Muscle layer of duodenum (tissue), 2 donors: ENCODE data around the gene TMCO4.

Experiments
- H3K27ac ChIP-seq: one replicate; pipeline ENCODE4 v1.7.0; 2013; ENCODE audit warnings: mild to moderate bottlenecking, low read length
- H3K27me3 ChIP-seq: one replicate; pipeline ENCODE4 v1.7.0; 2013; ENCODE audit warnings: low read depth, mild to moderate bottlenecking, control low read depth, low read length
- H3K36me3 ChIP-seq, 2 donors: one replicate each; pipeline ENCODE4 v1.7.0; 2013; ENCODE audit warnings: low read length in 2 of 2, control low read depth in 1 of 2, mild to moderate bottlenecking in 1 of 2; ENCODE audit not compliant: insufficient read depth in 2 of 2, control insufficient read depth in 1 of 2
- H3K4me1 ChIP-seq, 2 donors: one replicate each; pipeline ENCODE4 v1.7.0; 2013; ENCODE audit warnings: low read length in 2 of 2, mild to moderate bottlenecking in 2 of 2, control low read depth in 1 of 2, moderate library complexity in 1 of 2; ENCODE audit not compliant: insufficient read depth in 2 of 2, control insufficient read depth in 1 of 2
- H3K4me3 ChIP-seq, 2 donors: one replicate each; pipeline ENCODE4 v1.7.0; 2013; ENCODE audit warnings: low read length in 2 of 2, low read depth in 1 of 2, mild to moderate bottlenecking in 1 of 2
- H3K9me3 ChIP-seq, 2 donors: one replicate each; pipeline ENCODE4 v1.7.0; 2013; ENCODE audit warnings: low read length in 2 of 2, control low read depth in 1 of 2, mild to moderate bottlenecking in 1 of 2; ENCODE audit not compliant: control insufficient read depth in 1 of 2
- donor health status: healthy.

The TMCO4 gene

DNA sequence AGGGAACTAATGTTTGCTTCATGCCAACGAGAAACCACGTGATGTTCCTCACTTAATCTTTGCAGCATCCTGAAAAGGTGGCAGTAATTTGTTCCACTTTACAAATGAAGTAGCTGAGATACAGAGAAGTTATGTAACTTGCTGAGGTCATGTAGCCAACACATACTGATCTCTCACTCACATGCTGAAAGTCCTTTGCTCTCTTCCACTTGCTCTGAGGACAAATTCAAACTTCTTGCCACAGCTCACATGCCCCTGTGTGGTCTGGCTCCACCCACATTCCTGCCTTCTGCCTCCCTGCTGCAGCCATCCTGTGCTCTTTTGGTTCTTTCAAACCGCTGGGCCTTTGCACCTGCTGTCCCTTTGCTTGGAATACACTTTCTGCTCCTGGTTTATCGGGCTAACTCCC, 55.4 kb downstream of the TMCO4 start:
- Histone ChIP-seq H3K27me3 (no peaks in the 10 kb centered on the region), H3K9me3 (no peaks in the 10 kb centered on the region), H3K27ac (peak overlapping the region; percentile 16), H3K36me3 (peaks cover 8 to 43% of the 10 kb centered on the region in 2 donors), H3K4me3 (no peak overlapping the region), H3K4me1 (no peaks in the 10 kb centered on the region)

DNA sequence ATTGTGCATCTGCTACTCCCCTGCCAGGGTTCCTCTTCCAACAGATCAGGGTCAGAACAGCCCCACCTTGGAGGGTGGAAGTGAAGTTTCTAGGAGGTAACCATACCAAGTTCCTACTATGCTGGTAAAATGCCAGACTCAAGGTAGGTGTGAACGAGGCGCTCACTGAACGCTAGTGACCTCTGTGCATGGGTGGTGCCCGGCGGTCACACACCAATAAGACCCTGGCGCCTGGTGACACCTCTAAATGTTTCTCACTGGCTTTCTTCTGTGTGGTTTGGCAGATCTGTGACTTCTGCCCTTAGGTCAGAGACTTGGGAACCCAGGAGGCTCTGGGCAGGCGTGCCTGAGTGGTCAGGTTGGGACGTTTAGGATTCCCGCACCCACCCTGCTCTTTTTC, 55.9 kb downstream of the TMCO4 start:
- Histone ChIP-seq H3K9me3 (no peaks in the 10 kb centered on the region), H3K27me3 (no peaks in the 10 kb centered on the region), H3K4me1 (no peaks in the 10 kb centered on the region), H3K36me3 (peaks cover 8 to 37% of the 10 kb centered on the region in 2 donors), H3K4me3 (no peak overlapping the region), H3K27ac (peak overlapping the region; percentile 76)

DNA sequence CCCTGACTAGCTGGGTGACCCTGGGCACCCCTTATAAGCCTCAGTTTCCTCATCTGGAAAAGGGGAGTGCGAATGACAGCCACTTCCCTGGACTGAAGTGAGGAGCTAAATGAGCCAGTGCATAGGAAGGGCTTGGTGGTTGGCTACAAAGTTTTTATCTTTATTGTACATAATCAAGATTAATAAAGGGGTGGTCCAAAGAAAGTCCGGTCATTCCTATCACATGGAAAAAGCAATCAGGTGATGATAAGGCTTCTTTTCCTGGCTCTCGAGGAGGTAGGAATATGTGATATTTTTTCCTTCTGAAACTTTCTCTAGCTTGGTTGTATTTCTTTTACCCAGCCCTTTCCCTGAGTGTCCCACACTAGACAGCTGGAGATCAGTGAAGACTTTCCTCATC, 56.5 kb downstream of the TMCO4 start:
- H3K9me3 ChIP-seq, result no peaks in the 10 kb centered on the region
- peaks cover 6 to 35% of the 10 kb centered on the region in 2 donors for H3K36me3 ChIP-seq
- H3K27me3 ChIP-seq, result no peaks in the 10 kb centered on the region
- H3K4me1 ChIP-seq, result no peaks in the 10 kb centered on the region
- H3K27ac ChIP-seq, result peak overlapping the region; percentile 76
- no peak overlapping the region for H3K4me3 ChIP-seq

DNA sequence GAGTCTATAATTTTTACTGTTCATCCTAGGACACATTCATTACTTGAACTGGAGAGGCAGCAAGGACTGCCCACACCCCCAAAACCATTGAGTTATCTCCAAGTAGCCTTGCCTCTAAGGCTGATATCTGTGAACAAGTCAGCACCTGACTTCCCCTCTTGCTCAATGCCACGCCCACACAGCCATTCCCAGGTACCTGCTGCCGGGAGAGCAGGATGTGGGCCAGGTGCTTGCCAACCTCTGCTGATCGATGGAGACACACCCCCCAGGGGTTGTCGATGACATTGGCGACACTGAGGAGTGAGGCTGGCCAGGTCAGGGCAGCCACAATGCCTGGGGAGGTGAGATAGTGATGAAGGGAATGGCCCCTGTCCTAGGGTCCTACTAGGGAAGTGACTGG, 60.1 kb downstream of the TMCO4 start:
- Histone ChIP-seq H3K4me1 (peaks cover 0 to 6% of the 10 kb centered on the region in 2 donors), H3K27me3 (no peaks in the 10 kb centered on the region), H3K4me3 (no peak overlapping the region), H3K36me3 (peaks cover 0 to 19% of the 10 kb centered on the region in 2 donors), H3K27ac (no peak overlapping the region), H3K9me3 (no peaks in the 10 kb centered on the region)

DNA sequence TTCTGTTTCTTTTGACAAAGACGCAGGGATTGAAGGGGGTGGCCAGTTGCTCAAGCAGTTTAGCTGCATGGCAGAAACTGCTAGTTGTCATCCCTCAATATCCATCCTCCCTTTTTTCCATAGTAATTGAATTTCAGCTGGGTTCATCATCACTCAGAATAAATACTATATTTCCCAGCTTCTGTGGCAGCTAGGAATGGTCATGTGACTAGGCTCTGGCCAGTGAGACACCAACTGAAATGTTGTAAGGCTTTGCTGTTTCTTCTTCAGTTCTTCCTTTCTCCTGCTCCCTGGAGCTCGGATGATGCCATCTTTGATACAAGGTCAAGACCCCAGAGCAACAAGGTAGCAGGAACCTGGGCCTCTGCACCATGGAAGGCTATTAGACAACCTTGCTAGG, 61.0 kb downstream of the TMCO4 start:
- Histone ChIP-seq H3K9me3 (no peaks in the 10 kb centered on the region), H3K4me1 (peaks cover 0 to 14% of the 10 kb centered on the region in 2 donors), H3K4me3 (no peak overlapping the region), H3K27ac (no peak overlapping the region), H3K27me3 (no peaks in the 10 kb centered on the region), H3K36me3 (peaks cover 0 to 15% of the 10 kb centered on the region in 2 donors)

DNA sequence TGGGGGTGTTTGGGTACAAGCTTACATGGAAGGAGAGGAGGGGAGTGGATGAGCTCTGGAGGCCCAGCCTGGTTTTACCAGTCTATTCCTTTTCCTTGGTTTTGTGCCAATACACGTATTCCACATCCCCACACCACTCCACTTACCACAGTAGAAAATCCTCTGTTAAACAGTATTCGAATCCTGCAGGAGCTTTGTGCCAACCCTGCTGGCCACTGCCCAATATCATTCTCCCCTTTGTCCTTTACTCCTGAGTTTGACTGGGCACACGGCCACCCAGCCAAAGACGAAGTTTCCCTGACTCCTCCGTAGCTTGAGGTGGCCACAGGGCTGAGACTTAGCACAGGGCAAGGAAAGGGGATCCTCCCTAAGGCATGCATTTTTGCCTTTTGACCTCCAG, 61.6 kb downstream of the TMCO4 start:
- Histone ChIP-seq H3K4me1 (peaks cover 0 to 14% of the 10 kb centered on the region in 2 donors), H3K9me3 (no peaks in the 10 kb centered on the region), H3K4me3 (no peak overlapping the region), H3K36me3 (peaks cover 0 to 15% of the 10 kb centered on the region in 2 donors), H3K27ac (peak overlapping the region; percentile 62), H3K27me3 (no peaks in the 10 kb centered on the region)

DNA sequence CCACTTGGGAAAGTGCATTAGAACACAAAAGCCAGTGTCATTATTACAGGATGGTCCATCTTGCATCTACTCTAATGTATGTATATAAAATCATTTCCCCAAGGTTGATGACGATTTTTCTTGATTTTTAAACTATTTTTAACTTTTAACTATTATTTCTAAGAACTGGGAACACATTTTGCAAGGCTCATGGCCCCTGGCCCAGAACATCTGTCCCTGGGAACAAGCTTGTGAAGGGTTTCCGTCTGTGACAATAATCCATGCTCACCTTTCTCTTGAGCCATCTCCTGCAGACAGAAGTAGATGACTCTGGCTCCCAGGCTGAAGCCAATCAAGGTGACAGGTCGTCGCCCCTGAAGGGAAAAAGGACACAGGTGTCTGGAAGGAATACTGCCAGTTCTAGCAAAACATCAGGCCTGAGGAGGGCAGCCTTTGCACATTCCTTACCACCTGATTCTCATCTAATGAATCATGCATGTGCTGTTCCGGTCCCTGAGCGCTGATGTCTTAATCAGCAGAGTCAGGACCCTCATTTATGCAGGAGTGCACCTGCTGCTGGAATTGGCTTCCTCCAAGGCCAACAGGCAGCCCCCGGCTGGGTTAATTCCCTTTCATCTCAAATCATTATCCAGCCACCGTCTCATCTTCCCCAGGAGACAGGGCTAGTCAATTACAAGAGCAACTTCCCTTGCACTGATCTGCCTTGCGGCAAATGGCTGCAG, 62.5 kb downstream of the TMCO4 start:
- Histone ChIP-seq H3K27ac (no peak overlapping the region), H3K36me3 (peaks cover 0 to 12% of the 10 kb centered on the region in 2 donors), H3K9me3 (no peaks in the 10 kb centered on the region), H3K4me1 (peaks cover 0 to 14% of the 10 kb centered on the region in 2 donors), H3K4me3 (no peak overlapping the region), H3K27me3 (no peaks in the 10 kb centered on the region)

DNA sequence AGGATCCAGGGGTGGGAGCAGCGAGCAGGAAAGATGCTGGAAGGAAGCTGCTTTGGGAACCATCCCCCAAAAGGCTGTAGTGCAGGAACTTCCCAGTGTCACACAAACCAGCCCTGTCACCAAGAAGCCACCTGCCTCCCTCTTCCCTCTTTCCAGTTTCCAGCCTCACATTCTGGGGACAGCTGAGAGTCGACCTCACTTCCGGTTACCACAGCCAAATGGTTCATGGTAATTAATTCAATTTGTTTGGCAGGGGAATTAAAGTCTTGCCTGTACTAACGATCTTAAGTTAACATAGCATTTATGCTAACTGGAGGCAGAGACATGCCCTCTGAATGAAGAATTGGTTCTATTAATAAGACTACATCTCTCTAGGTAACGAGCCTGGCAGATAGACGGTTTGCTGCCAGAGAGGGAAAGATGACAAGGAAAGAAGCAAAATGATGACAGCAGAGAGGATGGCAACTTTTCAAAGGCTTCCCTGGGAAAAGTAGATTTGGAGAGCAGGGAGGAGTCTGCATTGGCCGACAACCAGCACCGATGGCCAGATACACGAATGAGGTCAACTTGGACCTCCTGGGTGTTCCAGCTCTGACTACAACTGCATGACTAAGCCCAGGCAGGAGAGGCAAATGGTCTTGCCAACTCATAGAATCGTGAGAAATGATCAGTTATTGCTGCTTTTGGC, 64.1 kb downstream of the TMCO4 start:
- H3K36me3 ChIP-seq, result peaks cover 0 to 3% of the 10 kb centered on the region in 2 donors
- H3K4me1 ChIP-seq, result peaks cover 0 to 26% of the 10 kb centered on the region in 2 donors
- H3K27me3 ChIP-seq, result no peaks in the 10 kb centered on the region
- peak overlapping the region; percentile 48 for H3K27ac ChIP-seq
- peak overlapping the region in 1 of 2 donors; percentile 3 for H3K4me3 ChIP-seq
- H3K9me3 ChIP-seq, result peaks cover 0 to 3% of the 10 kb centered on the region in 2 donors

DNA sequence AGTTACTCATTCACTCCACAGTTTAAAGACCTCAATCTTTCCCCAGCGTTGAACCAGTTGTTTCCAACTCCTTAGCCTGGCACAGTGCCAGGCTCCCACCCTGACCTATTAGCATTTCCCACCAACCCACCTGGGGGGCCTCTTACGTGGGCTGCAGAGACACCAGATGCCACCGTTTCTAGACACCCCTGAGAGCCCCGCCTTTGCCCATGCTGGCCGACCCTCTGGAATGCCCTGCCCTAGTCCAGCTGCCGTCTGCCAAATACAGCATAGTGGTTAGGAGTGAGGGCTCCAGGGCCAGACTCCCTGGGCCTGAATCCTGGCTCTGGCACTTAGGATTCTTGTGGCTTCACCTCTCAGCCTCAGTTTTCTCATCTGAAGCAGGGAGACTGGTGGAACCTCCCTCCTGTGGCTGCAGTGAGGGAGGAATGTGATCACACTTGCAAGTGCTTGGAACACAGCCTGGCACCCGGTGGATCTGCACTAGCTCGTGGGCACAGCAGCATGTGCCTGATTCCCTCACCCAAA, 65.2 kb downstream of the TMCO4 start:
- Histone ChIP-seq H3K27ac (no peak overlapping the region), H3K27me3 (no peaks in the 10 kb centered on the region), H3K36me3 (peaks cover 0 to 8% of the 10 kb centered on the region in 2 donors), H3K4me3 (no peak overlapping the region), H3K9me3 (peaks cover 0 to 9% of the 10 kb centered on the region in 2 donors), H3K4me1 (peaks cover 0 to 26% of the 10 kb centered on the region in 2 donors)

DNA sequence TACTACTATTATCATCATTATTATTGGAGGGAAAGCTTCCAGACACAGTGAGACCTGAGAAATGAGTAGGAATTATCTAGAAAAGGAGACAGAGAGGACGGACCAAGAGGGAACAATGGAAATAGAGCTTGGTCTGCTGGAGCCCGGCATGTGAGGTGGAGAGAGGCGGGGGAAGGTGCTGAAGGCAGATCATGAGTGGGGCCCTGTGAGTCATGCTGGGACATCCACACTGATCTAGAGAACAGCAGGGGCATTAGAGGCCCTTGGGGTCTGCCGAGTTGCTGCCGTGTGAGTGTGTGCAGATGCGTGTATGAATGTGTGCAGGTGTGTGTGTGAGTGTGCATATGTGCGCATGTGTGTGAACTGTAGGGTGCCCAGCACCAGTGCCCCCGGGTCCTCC, 65.7 kb downstream of the TMCO4 start:
- H3K27ac ChIP-seq, result no peak overlapping the region
- H3K27me3 ChIP-seq, result no peaks in the 10 kb centered on the region
- peaks cover 0 to 26% of the 10 kb centered on the region in 2 donors for H3K4me1 ChIP-seq
- H3K9me3 ChIP-seq, result peaks cover 0 to 9% of the 10 kb centered on the region in 2 donors
- no peak overlapping the region for H3K4me3 ChIP-seq
- H3K36me3 ChIP-seq, result peaks cover 0 to 8% of the 10 kb centered on the region in 2 donors

DNA sequence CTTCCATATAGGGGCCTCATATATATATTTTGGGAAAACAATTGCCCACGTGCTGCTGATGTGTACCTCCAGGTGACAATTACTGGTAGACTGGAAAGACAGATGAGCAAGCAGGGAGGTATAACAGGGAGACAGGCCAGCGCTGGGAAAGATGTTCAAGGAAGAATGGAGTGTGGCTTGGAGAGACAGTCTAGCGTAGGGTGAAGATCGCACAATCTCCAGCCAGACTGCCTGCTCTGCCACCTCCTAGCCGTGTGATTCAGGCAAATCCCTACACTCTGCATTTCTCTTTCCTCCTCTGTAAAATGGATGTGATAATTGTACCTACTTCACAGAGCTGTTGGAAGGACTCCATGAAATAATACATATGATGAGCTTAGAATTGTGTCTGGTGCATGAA, 66.1 kb downstream of the TMCO4 start:
- Histone ChIP-seq H3K36me3 (peaks cover 0 to 8% of the 10 kb centered on the region in 2 donors), H3K9me3 (peaks cover 0 to 9% of the 10 kb centered on the region in 2 donors), H3K4me3 (no peak overlapping the region), H3K4me1 (peaks cover 0 to 26% of the 10 kb centered on the region in 2 donors), H3K27me3 (no peaks in the 10 kb centered on the region), H3K27ac (no peak overlapping the region)
